ENCODE data around the gene COMTD1. TPM values are rescaled to one million over a fixed set of nuclear protein-coding genes. Genes with fewer than 3 reads are reported as not detected.

The COMTD1 gene
- total RNA-seq, 2 donors from 2014 or later, result 156 to 301 TPM

DNA sequence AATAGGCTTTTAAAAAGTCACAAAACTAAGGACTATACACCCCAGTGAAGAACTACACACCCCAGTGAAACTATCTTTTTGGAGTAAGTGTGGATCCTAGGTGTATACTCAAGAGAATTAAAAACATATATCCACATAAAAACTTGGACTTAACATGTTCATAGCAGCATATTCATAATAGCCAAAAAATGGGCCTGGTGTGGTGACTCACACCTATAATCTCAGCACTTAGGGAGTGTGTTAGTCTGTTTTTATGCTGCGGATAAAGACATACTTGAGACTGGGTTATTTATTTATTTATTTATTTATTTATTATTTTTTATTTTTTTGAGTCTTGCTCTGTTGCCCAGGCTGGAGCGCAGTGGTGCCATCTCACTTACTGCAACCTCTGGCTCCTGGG, 19.0 kb upstream of the COMTD1 start:
- DNase-seq, result no peak
- 96 to 98% methylated on average over 2 of the region's 2 CpGs for WGBS, 2 donors
- Histone ChIP-seq H3K4me3 (no peak overlapping the region), H3K9me3 (no peaks in the 10 kb centered on the region), H3K4me1 (no peaks in the 10 kb centered on the region), H3K27me3 (no peaks in the 10 kb centered on the region), H3K36me3 (replicated peaks in 1 of 2; ENCODE audit: insufficient read depth in 1 of 2, low read depth in 2 of 2) (no peaks in the 10 kb centered on the region), H3K27ac (no peak overlapping the region)
- intact Hi-C loops (cut with DNase I), result no loop called here
- TF ChIP-seq POLR2A (IDR thresholded peaks at IDR 0.05) (no peak), CTCF (IDR thresholded peaks at IDR 0.05) (no peak)
- ATAC-seq, result no peak

DNA sequence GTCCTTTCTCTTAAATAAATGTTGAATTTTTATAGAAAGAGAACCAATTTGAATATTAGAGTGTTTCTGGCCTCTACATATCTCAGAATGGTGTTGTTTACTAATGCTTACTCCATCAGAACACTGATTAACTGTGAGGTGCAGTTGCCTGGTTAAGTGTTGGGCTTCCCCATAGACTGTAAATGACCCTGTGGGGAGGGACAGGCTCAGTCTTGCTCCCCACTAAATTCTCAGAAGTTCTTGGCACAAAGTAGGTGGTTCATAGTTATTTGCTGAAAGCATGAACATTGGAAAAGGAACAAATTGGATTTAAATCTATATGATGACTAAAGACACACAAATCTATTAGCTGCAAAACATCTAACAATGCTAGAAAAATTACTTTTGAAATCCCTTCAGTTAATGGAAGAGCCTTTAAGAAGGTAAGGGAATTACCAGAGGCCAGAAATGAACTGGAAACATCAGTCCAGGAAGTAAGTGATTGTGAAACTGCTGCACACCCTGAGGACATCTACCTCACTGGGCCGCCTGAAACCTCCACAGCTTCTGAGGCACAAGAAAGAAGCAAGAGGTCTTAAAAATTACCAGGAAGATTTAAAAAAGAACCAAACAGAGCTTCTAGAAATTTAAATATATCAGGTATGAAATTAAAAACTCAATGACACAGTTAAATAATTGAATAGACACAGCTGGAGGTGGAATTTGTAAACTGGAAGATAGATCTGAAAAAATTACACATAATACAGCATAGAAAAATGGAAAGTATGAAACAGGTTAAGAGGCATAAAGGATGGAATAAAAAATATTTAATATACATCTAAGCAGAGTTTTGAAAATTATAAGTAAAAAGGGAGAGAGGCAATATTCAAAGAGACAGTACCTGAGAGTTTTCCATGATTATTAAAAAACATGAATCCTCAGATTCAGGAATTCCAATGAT, 17.8 kb upstream of the COMTD1 start:
- H3K27me3 ChIP-seq, result no peaks in the 10 kb centered on the region
- ATAC-seq (no peak), DNase-seq (peak in 1 of 4 donors; percentile 5)
- no peak for TF ChIP-seq POLR2A (IDR thresholded peaks at IDR 0.05)
- TF ChIP-seq CTCF (IDR thresholded peaks at IDR 0.05), result no peak
- WGBS, 2 donors, result 94 to 100% methylated on average over 1 of the region's 1 CpG
- H3K4me3 ChIP-seq, result no peak overlapping the region
- H3K27ac ChIP-seq, result no peak overlapping the region
- intact Hi-C loops (cut with DNase I), result no loop called here
- H3K4me1 ChIP-seq, result no peaks in the 10 kb centered on the region
- H3K36me3 ChIP-seq (replicated peaks in 1 of 2; ENCODE audit: insufficient read depth in 1 of 2, low read depth in 2 of 2), result no peaks in the 10 kb centered on the region
- H3K9me3 ChIP-seq, result no peaks in the 10 kb centered on the region

DNA sequence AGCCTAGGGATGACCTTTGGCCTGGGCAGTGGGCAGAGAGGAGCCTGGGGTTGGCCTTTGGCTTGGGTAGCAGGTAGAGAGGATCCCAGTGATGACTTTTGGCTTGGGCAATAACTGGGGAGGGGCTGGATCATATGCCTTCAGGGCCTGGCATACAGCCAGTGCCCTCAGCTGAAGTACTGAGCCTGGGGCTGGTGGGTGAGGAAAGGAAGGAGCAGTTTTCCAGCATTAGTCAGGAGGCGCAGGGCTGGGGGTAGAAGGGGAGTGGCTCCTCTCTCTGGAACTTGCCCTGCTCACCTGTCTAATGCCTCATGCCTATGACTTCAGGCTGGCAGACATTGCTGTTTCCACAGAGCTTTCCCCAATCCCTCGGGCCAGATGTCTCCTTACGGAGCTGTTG, 15.2 kb upstream of the COMTD1 start:
- DNase-seq, result peak in 1 of 4 donors; percentile 50
- H3K27me3 ChIP-seq, result no peaks in the 10 kb centered on the region
- H3K9me3 ChIP-seq, result no peaks in the 10 kb centered on the region
- intact Hi-C loops (cut with DNase I), result no loop called here
- no peaks in the 10 kb centered on the region for H3K36me3 ChIP-seq (replicated peaks in 1 of 2; ENCODE audit: insufficient read depth in 1 of 2, low read depth in 2 of 2)
- no peak overlapping the region for H3K27ac ChIP-seq
- no peak for ATAC-seq
- WGBS, 2 donors, result 95 to 100% methylated on average over 2 to 3 of the region's 3 CpGs
- no peak overlapping the region for H3K4me3 ChIP-seq
- H3K4me1 ChIP-seq, result peaks cover under 1% of the 10 kb centered on the region
- no peak for TF ChIP-seq CTCF (IDR thresholded peaks at IDR 0.05)
- no peak for TF ChIP-seq POLR2A (IDR thresholded peaks at IDR 0.05)

GRCh38 chr10:75247797-75248196, 12.0 kb upstream of the COMTD1 start:
- DNase-seq, result peak in 1 of 4 donors; percentile 86
- no peak for TF ChIP-seq POLR2A (IDR thresholded peaks at IDR 0.05)
- no peak for TF ChIP-seq CTCF (IDR thresholded peaks at IDR 0.05)

More at GRCh38 chr10:75247797-75248196, 12.0 kb upstream of the COMTD1 start:
- peaks cover 16% of the 10 kb centered on the region for H3K4me1 ChIP-seq
- H3K9me3 ChIP-seq, result no peaks in the 10 kb centered on the region
- H3K4me3 ChIP-seq, result no peak overlapping the region
- no peaks in the 10 kb centered on the region for H3K36me3 ChIP-seq (replicated peaks in 1 of 2; ENCODE audit: insufficient read depth in 1 of 2, low read depth in 2 of 2)
- no peak for ATAC-seq
- no peaks in the 10 kb centered on the region for H3K27me3 ChIP-seq
- H3K27ac ChIP-seq, result peak overlapping the region in 1 of 4 donors; percentile 4
- WGBS, 2 donors, result 68 to 90% methylated on average over 4 to 5 of the region's 5 CpGs
- intact Hi-C loops (cut with DNase I), result no loop called here

All from body of pancreas (tissue), 4 donors.